HG03108 (cell line): Measurements from ENCODE around the gene GPRASP2.

Experiments used
- ATAC-seq: cut with Tn5 transposase; IDR thresholded peaks from one replicate; pipeline ENCODE4 v1.9.1; 2021; ENCODE audit warnings: moderate library complexity; ENCODE audit not compliant: unreplicated experiment

Gene GPRASP2

DNA sequence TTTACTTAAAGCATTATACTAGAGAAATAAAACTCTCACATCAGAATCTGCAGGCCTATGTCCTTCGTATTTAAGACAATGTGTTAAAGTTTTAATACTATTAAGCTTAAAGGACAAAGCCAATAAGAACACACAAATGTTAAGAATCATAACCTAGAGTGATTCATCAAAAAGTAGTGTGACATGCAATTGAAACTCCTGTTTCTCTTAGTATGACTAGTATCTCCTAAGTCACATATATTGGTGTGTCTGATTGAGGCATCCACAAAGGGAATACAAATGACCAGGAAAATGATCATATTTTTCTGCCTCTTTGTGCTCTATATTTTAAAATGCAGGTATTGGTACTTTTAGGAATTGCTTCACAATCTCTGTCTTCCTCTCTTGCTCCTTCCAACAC is 32.1 kb downstream of the GPRASP2 start:
- ATAC-seq = no peak

DNA sequence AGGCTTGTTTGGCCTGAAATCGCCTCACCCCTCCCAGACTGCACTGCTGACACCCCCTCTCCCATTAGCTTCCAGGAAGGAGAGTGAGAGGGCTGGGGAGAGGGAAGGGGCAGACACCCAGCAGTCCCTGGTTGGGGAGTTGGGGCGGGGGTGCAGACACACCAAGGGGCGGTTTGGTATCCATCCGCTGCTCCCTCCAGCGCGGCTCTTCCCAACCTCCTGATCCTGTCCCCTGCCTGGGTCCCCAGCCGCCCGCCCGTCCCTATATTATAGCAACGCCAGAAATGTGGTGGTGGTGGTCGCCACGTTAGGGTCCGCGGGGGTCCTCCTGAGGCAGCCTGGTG is 33.2 kb downstream of the GPRASP2 start:
- ATAC-seq = no peak

GRCh38 chrX:102745857-102746584 is 33.8 kb downstream of the GPRASP2 start:
- no peak for ATAC-seq

- no peak for ATAC-seq
Observed at GRCh38 chrX:102765217-102765616, 53.0 kb downstream of the GPRASP2 start.

DNA sequence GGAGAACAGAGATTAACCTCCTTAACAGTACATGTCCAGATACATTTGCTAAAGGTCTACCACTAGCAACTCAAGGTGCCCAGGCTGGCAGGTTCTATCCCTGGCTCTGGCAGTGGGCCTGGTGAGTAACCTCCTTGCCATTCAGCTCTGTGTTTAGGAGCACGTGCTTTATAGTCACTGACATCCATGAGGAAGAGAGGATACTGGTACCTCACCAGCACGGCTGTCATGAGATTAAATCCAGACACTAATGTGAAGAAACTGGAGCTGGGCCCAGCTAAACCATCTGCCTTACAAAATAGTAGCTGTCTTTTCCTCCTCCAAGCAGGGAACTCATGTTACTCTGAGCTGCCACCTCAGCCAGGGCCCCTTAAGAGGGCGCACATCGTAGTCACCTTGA is 53.6 kb downstream of the GPRASP2 start:
- no peak for ATAC-seq

DNA sequence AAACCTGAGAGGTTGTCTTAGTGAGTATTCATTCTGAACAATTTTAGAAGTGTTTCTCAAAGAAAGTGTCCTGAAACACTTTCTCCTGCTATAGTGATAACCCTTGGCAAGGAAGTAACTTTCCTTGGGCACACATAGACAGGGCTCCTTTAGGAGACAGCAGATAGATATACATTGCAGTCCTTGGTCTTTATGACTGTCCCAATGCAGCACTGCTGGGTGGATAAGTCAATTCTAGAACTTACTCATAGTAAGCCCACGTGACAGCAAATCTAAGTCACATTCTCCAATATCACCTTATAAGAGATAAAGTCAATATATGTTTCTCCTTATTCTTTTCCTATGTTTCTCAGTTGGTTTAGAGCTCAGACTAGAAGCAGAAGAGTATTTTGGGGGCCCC is 55.0 kb downstream of the GPRASP2 start:
- ATAC-seq = no peak
